Upper lobe of left lung (tissue), 6 donors: Measurements from ENCODE around the gene CSNK1G1. TPM values are rescaled to one million over a fixed set of nuclear protein-coding genes. Genes with fewer than 3 reads are reported as not detected.

Source experiments
- ATAC-seq, 2 donors: fragments of 200-7000 bp; cut with Tn5 transposase; one replicate each; pipeline ENCODE4 v1.9.1; 2022; ENCODE audit warnings: mild to moderate bottlenecking in 2 of 2, moderate library complexity in 2 of 2; ENCODE audit not compliant: low FRiP score in 2 of 2
- DNase-seq, 2 donors: peaks; one replicate each; pipeline ENCODE4 v3.0.0-alpha.2; 2019 to 2020
- H3K27ac ChIP-seq, 4 donors: fragments of 200-600 bp; sonication (generic); one replicate each; pipeline ENCODE4 v1.5.1; 2016 to 2019
- H3K27me3 ChIP-seq, 4 donors: fragments of 200-600 bp; sonication (generic); one replicate each; pipeline ENCODE4 v1.5.1; 2017 to 2019
- H3K36me3 ChIP-seq, 4 donors: fragments of 200-600 bp; sonication (generic); one replicate each; pipeline ENCODE4 v1.5.1; 2016 to 2019
- H3K4me1 ChIP-seq, 4 donors: fragments of 200-600 bp; sonication (generic); one replicate each; pipeline ENCODE4 v1.5.1; 2018 to 2019
- H3K4me3 ChIP-seq, 4 donors: fragments of 200-600 bp; sonication (generic); one replicate each; pipeline ENCODE4 v1.5.1; 2017 to 2019; ENCODE audit warnings: mild to moderate bottlenecking in 2 of 4, moderate library complexity in 1 of 4
- H3K9me3 ChIP-seq, 4 donors: fragments of 200-600 bp; sonication (generic); one replicate each; pipeline ENCODE4 v1.5.1; 2018 to 2019
- CTCF ChIP-seq, 6 experiments: fragments of 450-650 bp in 4 of 6; fragments of 200-600 bp in 2 of 6; sonication (generic) in 2 of 6; IDR thresholded peaks; one replicate each; pipeline ENCODE4 v1.5.1; 2016 to 2019; ENCODE audit warnings: antibody characterized with exemption in 6 of 6
- EP300 ChIP-seq, 4 donors: sonication (generic); formaldehyde crosslinking; IDR thresholded peaks; one replicate each; pipeline ENCODE4 v1.5.1; 2017; ENCODE audit warnings: antibody characterized with exemption in 4 of 4, control low read depth in 2 of 4
- POLR2A ChIP-seq, 4 donors: fragments of 450-650 bp; IDR thresholded peaks; one replicate each; pipeline ENCODE4 v1.5.1; 2016 to 2017; ENCODE audit warnings: antibody characterized with exemption in 4 of 4, mild to moderate bottlenecking in 2 of 4
- POLR2AphosphoS5 ChIP-seq, 2 donors: sonication (generic); formaldehyde crosslinking; IDR thresholded peaks; one replicate each; pipeline ENCODE4 v1.5.1; 2017; ENCODE audit warnings: antibody characterized with exemption in 2 of 2
- WGBS, 2 donors: methylation state at CpG; one replicate each; pipeline ENCODE4 v1.1.5; 2017 to 2018; 5-methylcytosine and 5-hydroxymethylcytosine counted together
- total RNA-seq, 6 donors: library from RNA; depleted of rRNA in 4 of 6; stranded (reverse); fragments of >200 nt in 4 of 6; gene quantifications; one replicate each; pipeline versions ENCODE4 v1.1.0 to v1.2.1, GENCODE V29; 2016 to 2021
- donor health status: DM: no; HTN: no; CAD: no; lungs with moderate emphysema.
- donor health status: DM: no; HTN: yes; CAD: no; lungs with severe emphysema.

The CSNK1G1 gene
- total RNA-seq, 6 donors from 2014 or later = 14.8 to 49.6 (median 19.6) TPM

- WGBS, 2 donors = 70 to 85% methylated on average over 4 of the region's 4 CpGs
- H3K27ac ChIP-seq = peak overlapping the region; percentile 82 to 95 (median 86)
- H3K9me3 ChIP-seq = no peaks in the 10 kb centered on the region
- no peak overlapping the region for H3K4me3 ChIP-seq
- H3K27me3 ChIP-seq = no peaks in the 10 kb centered on the region
- H3K36me3 ChIP-seq = peaks cover 16 to 23% (median 19%) of the 10 kb centered on the region in 4 donors
- DNase-seq (no peak), ATAC-seq (no peak)
- TF ChIP-seq CTCF (IDR thresholded peaks at IDR 0.05) = no peak
- no peak for TF ChIP-seq EP300 (IDR thresholded peaks at IDR 0.05)
- TF ChIP-seq POLR2AphosphoS5 (IDR thresholded peaks at IDR 0.05) = no peak
- no peak for TF ChIP-seq POLR2A (IDR thresholded peaks at IDR 0.05)
- peaks cover 29 to 43% (median 40%) of the 10 kb centered on the region in 4 donors for H3K4me1 ChIP-seq
These were observed 191.5 kb downstream of the CSNK1G1 start for GRCh38 chr15:64164436-64164835.

GRCh38 chr15:64163659-64164362 is 192.2 kb downstream of the CSNK1G1 start:
- Histone ChIP-seq H3K27ac (peak overlapping the region; percentile 82 to 95 (median 86)), H3K36me3 (peaks cover 22 to 29% (median 25%) of the 10 kb centered on the region in 4 donors), H3K9me3 (no peaks in the 10 kb centered on the region), H3K4me1 (peaks cover 29 to 49% (median 46%) of the 10 kb centered on the region in 4 donors), H3K27me3 (no peaks in the 10 kb centered on the region), H3K4me3 (peak overlapping the region in 3 of 4 donors; percentile 84 to 89 (median 86))
- 24 to 27% methylated on average over 14 of the region's 14 CpGs for WGBS, 2 donors
- ATAC-seq (peak; percentile 2 to 28), DNase-seq (peak in 1 of 2 donors; percentile 51)
- no peak for TF ChIP-seq CTCF (IDR thresholded peaks at IDR 0.05)
- no peak for TF ChIP-seq POLR2AphosphoS5 (IDR thresholded peaks at IDR 0.05)
- TF ChIP-seq EP300 (IDR thresholded peaks at IDR 0.05) = no peak
- no peak for TF ChIP-seq POLR2A (IDR thresholded peaks at IDR 0.05)

DNA sequence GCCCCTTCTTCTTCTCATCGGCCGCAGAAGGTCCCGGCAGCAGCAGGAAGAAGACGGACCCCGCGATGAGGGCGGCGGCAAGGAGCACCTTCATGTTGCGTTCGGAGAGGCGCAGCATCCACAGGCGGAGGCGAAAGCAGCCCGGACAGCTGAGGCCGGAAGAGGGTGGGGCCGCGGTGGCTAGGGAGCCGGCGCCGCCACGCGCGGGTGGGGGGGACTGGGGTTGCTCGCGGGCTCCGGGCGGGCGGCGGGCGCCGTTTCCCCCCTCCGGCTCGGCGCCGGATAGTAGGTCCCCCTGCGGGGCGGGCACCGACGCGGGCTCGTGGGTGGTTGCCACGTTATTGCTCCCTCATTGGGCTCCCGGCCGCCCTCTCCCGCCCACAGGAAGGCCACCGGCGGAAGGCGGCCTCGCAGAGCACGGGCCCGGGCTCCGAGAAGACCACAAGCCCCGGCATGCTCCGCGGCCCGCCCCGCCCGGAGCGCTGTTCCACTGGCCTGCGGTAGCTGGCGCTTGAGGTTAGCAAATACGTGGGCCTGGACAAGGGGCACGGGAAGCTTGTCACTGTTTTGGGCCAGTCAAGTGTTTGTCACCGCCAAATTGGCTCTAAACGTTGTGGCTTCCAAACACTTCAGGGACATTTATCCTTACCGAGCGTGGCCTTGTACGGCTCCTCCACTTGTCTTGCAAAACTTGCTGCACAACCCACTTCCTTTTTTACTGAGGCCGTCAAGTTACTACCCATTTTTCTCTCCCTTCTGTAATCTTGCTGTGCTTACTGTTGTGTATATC is 192.9 kb downstream of the CSNK1G1 start, which contains the start of gene PPIB:
PPIB (minus strand) TSS at position 154 of the 790 bp plus-strand sequence; CDS start at position 118, 36 bp downstream.
- H3K4me3 ChIP-seq = peak within 1 kb of the TSS; percentile 63 to 89 (median 85)
- DNase-seq = peak; percentile 98 to 100
- H3K9me3 ChIP-seq = no peaks in the 10 kb centered on the region
- peak; percentile 98 to 99 for ATAC-seq
- H3K27me3 ChIP-seq = no peaks in the 10 kb centered on the region
- 0% methylated on average over 8 to 51 of the region's 69 CpGs for WGBS, 2 donors
- TF ChIP-seq POLR2A (IDR thresholded peaks at IDR 0.05) (peak in 3 of 4 donors; percentile 35 to 84 (median 79)), POLR2AphosphoS5 (IDR thresholded peaks at IDR 0.05) (peak; percentile 67 to 88), EP300 (IDR thresholded peaks at IDR 0.05) (no peak), CTCF (IDR thresholded peaks at IDR 0.05) (peak in 4 of 6 experiments; percentile 19 to 60 (median 41))
- H3K36me3 ChIP-seq = peaks cover 29 to 37% (median 33%) of the 10 kb centered on the region in 4 donors
- peak within 1 kb of the TSS; percentile 82 to 95 (median 86) for H3K27ac ChIP-seq
- H3K4me1 ChIP-seq = peaks cover 29 to 50% (median 47%) of the 10 kb centered on the region in 4 donors

DNA sequence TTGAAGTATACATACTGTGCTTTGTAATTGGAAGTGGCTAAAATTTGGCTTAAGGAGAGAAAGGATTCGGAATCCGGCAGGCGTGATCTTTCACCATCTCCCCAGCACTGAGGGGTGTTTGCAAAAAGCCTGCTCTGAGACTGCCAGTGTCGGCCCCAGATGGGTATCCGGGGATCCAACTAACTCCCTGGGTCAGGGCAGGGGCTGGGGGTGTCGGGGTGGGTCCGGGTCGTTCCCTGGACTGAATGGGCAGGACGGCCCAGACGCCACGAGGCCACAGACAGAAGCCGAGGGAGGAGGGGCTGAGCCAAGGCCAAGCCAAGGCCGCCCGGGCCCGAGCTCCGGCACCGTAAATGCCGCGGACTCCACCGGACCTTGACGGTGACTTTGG is 193.5 kb downstream of the CSNK1G1 start:
- Histone ChIP-seq H3K4me1 (peaks cover 29 to 50% (median 47%) of the 10 kb centered on the region in 4 donors), H3K27ac (peak overlapping the region; percentile 82 to 95 (median 86)), H3K4me3 (peak overlapping the region; percentile 63 to 89 (median 85)), H3K27me3 (no peaks in the 10 kb centered on the region), H3K36me3 (peaks cover 32 to 43% (median 39%) of the 10 kb centered on the region in 4 donors), H3K9me3 (no peaks in the 10 kb centered on the region)
- 0% methylated on average over 7 to 13 of the region's 21 CpGs for WGBS, 2 donors
- no peak for DNase-seq
- ATAC-seq = peak; percentile 48 to 71
- no peak for TF ChIP-seq POLR2A (IDR thresholded peaks at IDR 0.05)
- TF ChIP-seq CTCF (IDR thresholded peaks at IDR 0.05) = no peak
- no peak for TF ChIP-seq POLR2AphosphoS5 (IDR thresholded peaks at IDR 0.05)
- TF ChIP-seq EP300 (IDR thresholded peaks at IDR 0.05) = no peak
